Endodermal cell (in vitro differentiated cells): ENCODE measurements around the gene ATP5F1B. TPM values are rescaled to one million over a fixed set of nuclear protein-coding genes. Genes with fewer than 3 reads are reported as not detected.

Source experiments
- DNase-seq: peaks from one replicate; pipeline ENCODE4 v3.0.0-alpha.2; 2017
- H3K27ac ChIP-seq: 2 replicates; pipeline ENCODE4 v1.5.1; 2013; ENCODE audit warnings: mild to moderate bottlenecking, low read depth, low read length, moderate library complexity
- H3K27me3 ChIP-seq: 2 replicates; pipeline ENCODE4 v1.6.1; 2013; ENCODE audit warnings: mild to moderate bottlenecking, low read length, moderate library complexity; ENCODE audit not compliant: insufficient read depth, control insufficient read depth, poor library complexity, severe bottlenecking
- H3K36me3 ChIP-seq: 2 replicates; pipeline ENCODE4 v1.7.0; 2013; ENCODE audit warnings: mild to moderate bottlenecking, low read length, moderate library complexity; ENCODE audit not compliant: control insufficient read depth, insufficient read depth
- H3K4me1 ChIP-seq: one replicate; pipeline ENCODE4 v1.7.0; 2013; ENCODE audit warnings: low read length; ENCODE audit not compliant: control insufficient read depth, insufficient read depth
- H3K4me3 ChIP-seq: 2 replicates; pipeline ENCODE4 v1.5.1; 2013; ENCODE audit warnings: mild to moderate bottlenecking, low read length, moderate library complexity
- H3K9ac ChIP-seq: 2 replicates; pipeline ENCODE4 v1.6.1; 2013; ENCODE audit warnings: mild to moderate bottlenecking, low read length, moderate library complexity; ENCODE audit not compliant: poor library complexity, severe bottlenecking; ENCODE audit errors: extremely low read depth
- H3K9me3 ChIP-seq: 2 replicates; pipeline ENCODE4 v1.6.1; 2013; ENCODE audit warnings: mild to moderate bottlenecking, low read length, moderate library complexity; ENCODE audit not compliant: control insufficient read depth
- H3K27ac Mint-ChIP-seq: 2 replicates; pipeline ENCODE4 v1.8.0; 2020; ENCODE audit warnings: mixed read lengths
- H3K27me3 Mint-ChIP-seq: 2 replicates; pipeline ENCODE4 v1.8.0; 2021; ENCODE audit warnings: mild to moderate bottlenecking, mixed read lengths; ENCODE audit not compliant: insufficient read depth
- H3K36me3 Mint-ChIP-seq: 2 replicates; pipeline ENCODE4 v1.8.0; 2020; ENCODE audit warnings: low read depth, mixed read lengths
- H3K4me1 Mint-ChIP-seq: 2 replicates; pipeline ENCODE4 v1.8.0; 2020; ENCODE audit warnings: mixed read lengths
- H3K4me3 Mint-ChIP-seq: 2 replicates; pipeline ENCODE4 v1.8.0; 2020; ENCODE audit warnings: mild to moderate bottlenecking, moderate library complexity, mixed read lengths
- H3K9me3 Mint-ChIP-seq: 2 replicates; pipeline ENCODE4 v1.8.0; 2020; ENCODE audit warnings: mild to moderate bottlenecking, mixed read lengths
- CTCF ChIP-seq: fragments of 200-600 bp; sonication (generic); conservative IDR thresholded peaks from 2 replicates; pipeline ENCODE4 v1.5.0; 2021; ENCODE audit warnings: antibody characterized with exemption, mild to moderate bottlenecking
- WGBS, 2 experiments: methylation state at CpG; one replicate each; pipeline versions ENCODE4 v1.1.5 to v1.1.7; 2013; ENCODE audit warnings: missing lambda C conversion rate in 2 of 2, mixed read lengths in 1 of 2; ENCODE audit not compliant: insufficient coverage in 1 of 2, insufficient read length in 1 of 2; 5-methylcytosine and 5-hydroxymethylcytosine counted together
- total RNA-seq, 2 donors: library from RNA; stranded (reverse); fragmentation: NEBNext Ultra II Directional in 1 of 2; extraction: Animal tissue kit (Norgen Biotek cat#: 25700) in 1 of 2; gene quantifications; 2 replicates in 1 of 2; 3 replicates in 1 of 2; pipeline ENCODE4 v1.2.1, GENCODE V29; 2021

The ATP5F1B gene
- total RNA-seq, 2 donors from 2014 or later = 653 to 681 TPM

GRCh38 chr12:56670836-56671235 is 25.1 kb upstream of the ATP5F1B start:
- peak overlapping the region; percentile 35 for H3K27ac Mint-ChIP-seq

GRCh38 chr12:56668197-56668457 is 22.3 kb upstream of the ATP5F1B start:
- Histone ChIP-seq H3K36me3 (peaks cover 97% of the 10 kb centered on the region), H3K4me3 (no peak overlapping the region), H3K27me3 (no peaks in the 10 kb centered on the region), H3K9me3 (no peaks in the 10 kb centered on the region), H3K9ac (no peak overlapping the region), H3K4me1 (no peaks in the 10 kb centered on the region), H3K27ac (no peak overlapping the region)
- H3K4me3 Mint-ChIP-seq = no peak overlapping the region
- no peak for TF ChIP-seq CTCF
- no peaks in the 10 kb centered on the region for H3K27me3 Mint-ChIP-seq
- DNase-seq = no peak
- peaks cover 79% of the 10 kb centered on the region for H3K36me3 Mint-ChIP-seq
- no peak overlapping the region for H3K27ac Mint-ChIP-seq
- 100% methylated on average over 2 of the region's 2 CpGs for WGBS, 2 experiments
- peaks cover 2% of the 10 kb centered on the region for H3K4me1 Mint-ChIP-seq
- H3K9me3 Mint-ChIP-seq = no peaks in the 10 kb centered on the region

More at GRCh38 chr12:56670836-56671235, 25.1 kb upstream of the ATP5F1B start:
- H3K27me3 ChIP-seq = no peaks in the 10 kb centered on the region
- no peak overlapping the region for H3K27ac ChIP-seq
- H3K36me3 Mint-ChIP-seq = peaks cover 74% of the 10 kb centered on the region
- peaks cover 2% of the 10 kb centered on the region for H3K4me1 Mint-ChIP-seq
- H3K36me3 ChIP-seq = peaks cover 85% of the 10 kb centered on the region
- no peaks in the 10 kb centered on the region for H3K9me3 Mint-ChIP-seq
- TF ChIP-seq CTCF = no peak
- H3K4me3 Mint-ChIP-seq = no peak overlapping the region
- H3K4me3 ChIP-seq = no peak overlapping the region
- no peaks in the 10 kb centered on the region for H3K9me3 ChIP-seq
- no peak overlapping the region for H3K9ac ChIP-seq
- 92 to 100% methylated on average over 2 to 4 of the region's 4 CpGs for WGBS, 2 experiments
- DNase-seq = peak; percentile 18
- no peaks in the 10 kb centered on the region for H3K27me3 Mint-ChIP-seq
- no peaks in the 10 kb centered on the region for H3K4me1 ChIP-seq

- peaks cover 30% of the 10 kb centered on the region for H3K36me3 Mint-ChIP-seq
- no peaks in the 10 kb centered on the region for H3K9me3 ChIP-seq
- H3K4me1 ChIP-seq = no peaks in the 10 kb centered on the region
- no peak overlapping the region for H3K4me3 ChIP-seq
- H3K27me3 ChIP-seq = no peaks in the 10 kb centered on the region
- 91 to 95% methylated on average over 11 to 13 of the region's 13 CpGs for WGBS, 2 experiments
- no peaks in the 10 kb centered on the region for H3K4me1 Mint-ChIP-seq
- H3K9me3 Mint-ChIP-seq = no peaks in the 10 kb centered on the region
- peak; percentile 47 for DNase-seq
- TF ChIP-seq CTCF = no peak
- H3K36me3 ChIP-seq = peaks cover 52% of the 10 kb centered on the region
- H3K9ac ChIP-seq = no peak overlapping the region
- H3K4me3 Mint-ChIP-seq = no peak overlapping the region
- no peaks in the 10 kb centered on the region for H3K27me3 Mint-ChIP-seq
- H3K27ac ChIP-seq = no peak overlapping the region
- H3K27ac Mint-ChIP-seq = no peak overlapping the region
Observed at GRCh38 chr12:56661979-56662638, 16.3 kb upstream of the ATP5F1B start.
